GM12865 (cell line): Measurements from ENCODE around the gene ABCD1.
A peak's percentile ranks its signal among the peaks of the same experiment; 100 is the strongest.

Experiments used
- DNase-seq: peaks from one replicate; pipeline ENCODE4 v3.0.0; 2010; ENCODE audit warnings: low read depth
- H3K4me3 ChIP-seq: 2 replicates; pipeline ENCODE4 v1.5.1; 2011; ENCODE audit warnings: mild to moderate bottlenecking, low read depth, low read length, control low read depth
- CTCF ChIP-seq: IDR thresholded peaks from 2 replicates; pipeline ENCODE4 v1.5.1; 2011; ENCODE audit warnings: low read length, control low read depth, low read depth, inconsistent platforms; ENCODE audit not compliant: insufficient read depth; ENCODE audit errors: missing control alignments

Gene ABCD1

GRCh38 chrX:153792368-153792767 lies 67.7 kb downstream of the ABCD1 start:
- no peak overlapping the region for H3K4me3 ChIP-seq
- no peak for DNase-seq
- no peak for TF ChIP-seq CTCF

DNA sequence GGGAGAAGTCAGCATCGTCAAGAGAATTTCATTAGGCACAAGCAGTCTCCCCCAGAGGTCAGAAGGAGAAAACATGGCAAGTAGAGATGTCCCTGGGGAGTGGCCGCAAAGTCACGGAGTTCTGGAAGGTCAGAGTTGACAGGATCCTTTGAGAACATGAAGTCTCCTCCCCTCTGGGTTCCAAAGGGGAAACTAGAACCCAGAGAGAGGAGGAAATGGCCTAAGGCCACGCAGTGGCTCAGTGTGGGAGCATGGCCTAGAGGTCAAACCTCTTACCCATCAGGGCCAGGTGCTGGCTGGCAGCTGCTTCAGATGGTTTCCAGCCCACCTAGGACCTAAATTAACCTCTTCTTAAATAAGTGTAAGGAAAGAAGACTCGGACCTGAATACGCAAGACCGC lies 68.6 kb downstream of the ABCD1 start:
- no peak for TF ChIP-seq CTCF
- DNase-seq, result peak; percentile 32
- H3K4me3 ChIP-seq, result peak overlapping the region; percentile 89
